Erythroblast (primary cell): ENCODE data around the gene TLX3.

ENCODE experiments used
- GATA1 ChIP-seq: IDR thresholded peaks from 2 replicates; pipeline ENCODE4 v1.6.1; 2011; ENCODE audit warnings: low read depth, mild to moderate bottlenecking, control low read depth, low read length, moderate library complexity
- POLR2A ChIP-seq: IDR thresholded peaks from 2 replicates; pipeline ENCODE4 v1.6.1; 2011; ENCODE audit warnings: mild to moderate bottlenecking, low read length

GRCh38 chr5:171268700-171269620 is 40.1 kb upstream of the TLX3 start:
- TF ChIP-seq POLR2A (no peak), GATA1 (no peak)
